Astrocyte of the cerebellum (primary cell): Measurements from ENCODE around the gene AHSG.
"Not testable (repeated sequence)": the region's sequence is repeated elsewhere in the genome, so short reads cannot be mapped to it uniquely, and the experiment has no call there.

Experiments
- DNase-seq: peaks from one replicate; pipeline ENCODE4 v3.0.0-alpha.2; 2011; ENCODE audit warnings: low read depth
- H3K4me3 ChIP-seq: 2 replicates; pipeline ENCODE4 v1.5.1; 2011; ENCODE audit warnings: mild to moderate bottlenecking, low read depth, low read length, moderate library complexity
- CTCF ChIP-seq: IDR thresholded peaks from 2 replicates; pipeline ENCODE4 v1.5.1; 2012; ENCODE audit warnings: low read length, low read depth, moderate library complexity, mild to moderate bottlenecking; ENCODE audit errors: missing control alignments
- in situ Hi-C: cut with HindIII; loops from 2 replicates; pipeline ENCODE4 v1.10.0; 2017; ENCODE audit warnings: low sequenced_read_pairs

AHSG gene

GRCh38 chr3:186612721-186613636, at the start of gene AHSG:
AHSG (plus strand) TSS chr3:186613060; CDS start chr3:186613142, 82 bp downstream.
- no peak for DNase-seq
- no peak for TF ChIP-seq CTCF
- H3K4me3 ChIP-seq = no peak within 1 kb of the TSS
- in situ Hi-C loops = no loop called here

- no peak for DNase-seq
- TF ChIP-seq CTCF = no peak
- no peak overlapping the region for H3K4me3 ChIP-seq
- in situ Hi-C loops = no loop called here
These were observed 48.3 kb upstream of the AHSG start for GRCh38 chr3:186564586-186564985.

GRCh38 chr3:186566772-186567071, 46.1 kb upstream of the AHSG start:
- in situ Hi-C loops = no loop called here

GRCh38 chr3:186567072-186567921, 45.6 kb upstream of the AHSG start, which contains the start of gene TBCCD1:
TBCCD1 (minus strand) TSS chr3:186567339; CDS start chr3:186564329, 3,010 bp downstream.
- in situ Hi-C loops = no loop called here

More at GRCh38 chr3:186566772-186567071, 46.1 kb upstream of the AHSG start:
- no peak for TF ChIP-seq CTCF
- no peak for DNase-seq
- H3K4me3 ChIP-seq = peak overlapping the region; percentile 92

GRCh38 chr3:186569361-186569760, 43.5 kb upstream of the AHSG start:
- in situ Hi-C loops, DNase-seq: not testable (repeated sequence)
- H3K4me3 ChIP-seq = peak overlapping the region; percentile 96

More at GRCh38 chr3:186567072-186567921, 45.6 kb upstream of the AHSG start, which contains the start of gene TBCCD1:
- peak within 1 kb of the TSS; percentile 92 for H3K4me3 ChIP-seq
- DNase-seq = peak; percentile 73
- no peak for TF ChIP-seq CTCF

- no peak for TF ChIP-seq CTCF
- peak overlapping the region; percentile 96 for H3K4me3 ChIP-seq
- no peak for DNase-seq
- in situ Hi-C loops = no loop called here
These were observed 43.1 kb upstream of the AHSG start for GRCh38 chr3:186569779-186570095.
